T-cell (primary cell): Measurements from ENCODE around the gene SRSF1. TPM values are rescaled to one million over a fixed set of nuclear protein-coding genes. Genes with fewer than 3 reads are reported as not detected.

ENCODE experiments used
- ATAC-seq, 4 experiments: fragments of 200-7000 bp in 3 of 4; fragments of 150-1000 bp in 1 of 4; cut with Tn5 transposase; replicated peaks in 1 of 4; 1 replicate in 3 of 4; 2 replicates in 1 of 4; pipeline ENCODE4 v1.10.0; 2021; ENCODE audit warnings: moderate library complexity in 3 of 4, mild to moderate bottlenecking in 2 of 4, moderate number of reproducible peaks in 1 of 4
- CTCF ChIA-PET, 2 donors: fragments of 300-600 bp; sonication (Branson Sonifier 250); formaldehyde crosslinking; loops; one replicate each; lab custom pipeline; 2022; ENCODE audit warnings: antibody characterized with exemption in 2 of 2; lab: Charles Lee
- POLR2A ChIA-PET, 2 donors: fragments of 300-600 bp; sonication (Branson Sonifier 250); formaldehyde crosslinking; loops; one replicate each; lab custom pipeline; 2022; ENCODE audit warnings: antibody characterized with exemption in 2 of 2; lab: Charles Lee
- DNase-seq, 35 experiments: peaks; one replicate each; pipeline versions ENCODE4 v3.0.0 to v3.0.0-alpha.2; 2013 to 2023
- H3K27ac ChIP-seq: one replicate; pipeline ENCODE4 v1.5.1; 2013; ENCODE audit warnings: low read length
- H3K27me3 ChIP-seq, 2 experiments: replicated peaks in 1 of 2; 1 replicate in 1 of 2; 2 replicates in 1 of 2; pipeline versions ENCODE4 v1.6.1 to v1.7.0; 2013; ENCODE audit warnings: low read length in 1 of 2, mixed read lengths in 1 of 2; ENCODE audit not compliant: control insufficient read depth in 2 of 2, insufficient read depth in 2 of 2; ENCODE audit errors: extremely low read depth in 1 of 2
- H3K36me3 ChIP-seq, 2 donors: 1 replicate in 1 of 2; 2 replicates in 1 of 2; pipeline versions ENCODE4 v1.6.1 to v1.7.0; 2013; ENCODE audit warnings: low read length in 1 of 2; ENCODE audit not compliant: control insufficient read depth in 2 of 2, insufficient read depth in 1 of 2; ENCODE audit errors: extremely low read depth in 1 of 2
- H3K4me1 ChIP-seq, 2 experiments: 1 replicate in 1 of 2; 2 replicates in 1 of 2; pipeline versions ENCODE4 v1.6.1 to v1.7.0; 2013; ENCODE audit warnings: low read length in 2 of 2, mixed read lengths in 1 of 2; ENCODE audit not compliant: insufficient read depth in 2 of 2, control insufficient read depth in 1 of 2; ENCODE audit errors: extremely low read depth in 1 of 2
- H3K4me3 ChIP-seq, 2 donors: 1 replicate in 1 of 2; 2 replicates in 1 of 2; pipeline versions ENCODE4 v1.5.1 to v1.7.0; 2013; ENCODE audit warnings: mild to moderate bottlenecking in 2 of 2, low read length in 1 of 2, moderate library complexity in 1 of 2; ENCODE audit not compliant: control insufficient read depth in 1 of 2; ENCODE audit errors: extremely low read depth in 1 of 2
- H3K9me3 ChIP-seq: 2 replicates; pipeline ENCODE4 v1.7.0; 2013
- H3K27ac Mint-ChIP-seq, 2 donors: one replicate each; pipeline ENCODE4 v1.8.0; 2020 to 2021; ENCODE audit warnings: mild to moderate bottlenecking in 2 of 2, mixed read lengths in 2 of 2
- H3K27me3 Mint-ChIP-seq, 2 donors: one replicate each; pipeline ENCODE4 v1.8.0; 2021 to 2022; ENCODE audit warnings: mixed read lengths in 2 of 2
- H3K36me3 Mint-ChIP-seq: one replicate; pipeline ENCODE4 v1.8.0; 2021; ENCODE audit warnings: mixed read lengths
- H3K4me1 Mint-ChIP-seq, 3 donors: one replicate each; pipeline ENCODE4 v1.8.0; 2020 to 2022; ENCODE audit warnings: mixed read lengths in 3 of 3, mild to moderate bottlenecking in 1 of 3
- H3K4me3 Mint-ChIP-seq, 3 donors: one replicate each; pipeline ENCODE4 v1.8.0; 2020 to 2022; ENCODE audit warnings: mild to moderate bottlenecking in 3 of 3, mixed read lengths in 3 of 3, moderate library complexity in 3 of 3
- H3K9me3 Mint-ChIP-seq, 3 donors: one replicate each; pipeline ENCODE4 v1.8.0; 2020 to 2022; ENCODE audit warnings: mixed read lengths in 3 of 3
- WGBS: methylation state at CpG from one replicate; pipeline ENCODE4 v1.1.5; 2013; ENCODE audit warnings: missing lambda C conversion rate; ENCODE audit not compliant: insufficient coverage; 5-methylcytosine and 5-hydroxymethylcytosine counted together
- total RNA-seq, 35 experiments: library from RNA in 6 of 35; stranded (reverse) in 6 of 35; fragments of 120-200 nt in 1 of 35; gene quantifications; one replicate each; pipeline versions ENCODE4 v1.2.1 to v1.2.4 and lab custom pipeline; 2013 to 2026

Gene SRSF1
- total RNA-seq, 5 donors from 2014 or later (not counting 1 experiment from before 2014, with no cell fraction given) = 112 to 266 (median 261) TPM

GRCh38 chr17:57994436-57994835, 12.6 kb downstream of the SRSF1 start:
- Mint-ChIP-seq H3K27me3 (no peaks in the 10 kb centered on the region), H3K4me3 (no peak overlapping the region), H3K4me1 (peaks cover 51 to 57% (median 56%) of the 10 kb centered on the region in 3 donors), H3K36me3 (no peaks in the 10 kb centered on the region), H3K9me3 (no peaks in the 10 kb centered on the region), H3K27ac (peak overlapping the region; percentile 71 to 80)
- CTCF ChIA-PET = interaction anchor here (0.5 to 3.5 kb wide), 4 partner anchors 8 to 440 kb away, joined by 4 to 18 read pairs (median 6); partner anchors contain the start of genes DYNLL2 (in 1 of the 2) and SRSF1 (in 1 of the 2)
- Histone ChIP-seq H3K27ac (no peak overlapping the region), H3K36me3 (peaks cover 0 to 3% of the 10 kb centered on the region in 2 donors), H3K9me3 (no peaks in the 10 kb centered on the region), H3K27me3 (no peaks in the 10 kb centered on the region), H3K4me3 (no peak overlapping the region), H3K4me1 (peaks cover 0 to 19% of the 10 kb centered on the region in 2 experiments)
- DNase-seq (no peak), ATAC-seq (no peak)
- WGBS = no CpG with 5 or more reads among the region's 2 CpGs
- POLR2A ChIA-PET = interaction anchor here in 1 of 2 donors (0.6 kb wide), 1 partner anchor 20 kb away, joined by 4 read pairs; no protein-coding TSS in a partner anchor

- H3K4me1 Mint-ChIP-seq = peaks cover 51 to 57% (median 56%) of the 10 kb centered on the region in 3 donors
Measured at GRCh38 chr17:57993471-57994365, 13.3 kb downstream of the SRSF1 start.

GRCh38 chr17:57991537-57991936, 15.5 kb downstream of the SRSF1 start:
- H3K27me3 ChIP-seq = no peaks in the 10 kb centered on the region
- H3K4me3 Mint-ChIP-seq = no peak overlapping the region
- no peak for ATAC-seq
- no peaks in the 10 kb centered on the region for H3K9me3 ChIP-seq
- H3K9me3 Mint-ChIP-seq = no peaks in the 10 kb centered on the region
- DNase-seq = no peak
- ChIA-PET POLR2A (interaction anchor here (0.6 to 1.1 kb wide), 3 partner anchors 8 to 16 kb away, joined by 4 read pairs; no protein-coding TSS in a partner anchor), CTCF (interaction anchor here in 1 of 2 donors (0.6 to 2.5 kb wide), 3 partner anchors 7 to 184 kb away, joined by 3 to 30 read pairs (median 9); no protein-coding TSS in a partner anchor)
- peaks cover 9 to 34% of the 10 kb centered on the region in 2 experiments for H3K4me1 ChIP-seq
- no peaks in the 10 kb centered on the region for H3K36me3 ChIP-seq
- peak overlapping the region in 1 of 2 donors; percentile 58 for H3K27ac Mint-ChIP-seq
- H3K27me3 Mint-ChIP-seq = no peaks in the 10 kb centered on the region
- H3K4me1 Mint-ChIP-seq = peaks cover 57 to 62% (median 60%) of the 10 kb centered on the region in 3 donors
- H3K27ac ChIP-seq = no peak overlapping the region
- no peaks in the 10 kb centered on the region for H3K36me3 Mint-ChIP-seq
- no peak overlapping the region for H3K4me3 ChIP-seq

More at GRCh38 chr17:57993471-57994365, 13.3 kb downstream of the SRSF1 start:
- Mint-ChIP-seq H3K4me3 (no peak overlapping the region), H3K36me3 (no peaks in the 10 kb centered on the region), H3K27ac (peak overlapping the region; percentile 79 to 80), H3K27me3 (no peaks in the 10 kb centered on the region), H3K9me3 (no peaks in the 10 kb centered on the region)
- CTCF ChIA-PET = interaction anchor here (0.6 to 1.1 kb wide), 8 partner anchors 9 to 1446 kb away, joined by 3 to 8 read pairs (median 4); partner anchors contain the start of gene DYNLL2 (in 1 of the 2)
- Histone ChIP-seq H3K27ac (no peak overlapping the region), H3K36me3 (no peaks in the 10 kb centered on the region), H3K9me3 (no peaks in the 10 kb centered on the region), H3K27me3 (no peaks in the 10 kb centered on the region), H3K4me1 (peaks cover 4 to 23% of the 10 kb centered on the region in 2 experiments), H3K4me3 (no peak overlapping the region)
- POLR2A ChIA-PET = interaction anchor here (0.6 to 1.2 kb wide), 4 partner anchors 14 to 54 kb away, joined by 3 to 6 read pairs (median 4); partner anchors contain the start of gene SRSF1 (in 1 of the 2)
- ATAC-seq = no peak
- DNase-seq = no peak
- WGBS = 13% methylated on average over 1 of the region's 3 CpGs

- Mint-ChIP-seq H3K9me3 (no peaks in the 10 kb centered on the region), H3K27ac (peak overlapping the region in 1 of 2 donors; percentile 72), H3K4me1 (peaks cover 63 to 70% (median 67%) of the 10 kb centered on the region in 3 donors), H3K36me3 (no peaks in the 10 kb centered on the region), H3K4me3 (peak overlapping the region; percentile 66 to 89 (median 89)), H3K27me3 (no peaks in the 10 kb centered on the region)
- Histone ChIP-seq H3K27ac (no peak overlapping the region), H3K4me3 (no peak overlapping the region), H3K27me3 (no peaks in the 10 kb centered on the region), H3K4me1 (peaks cover 24 to 32% of the 10 kb centered on the region in 2 experiments), H3K9me3 (no peaks in the 10 kb centered on the region), H3K36me3 (no peaks in the 10 kb centered on the region)
- no CpG with 5 or more reads among the region's 2 CpGs for WGBS
- POLR2A ChIA-PET = interaction anchor here (0.5 to 1.0 kb wide), 4 partner anchors 10 to 718 kb away, joined by 3 to 9 read pairs (median 4); no protein-coding TSS in a partner anchor
- CTCF ChIA-PET = interaction anchor here (1.3 to 2.5 kb wide), 4 partner anchors 9 to 12 kb away, joined by 6 to 30 read pairs (median 8); no protein-coding TSS in a partner anchor
- no peak for ATAC-seq
- no peak for DNase-seq
Measured at GRCh38 chr17:57990037-57990436, 17.0 kb downstream of the SRSF1 start.

- peak; percentile 78 to 83 (median 80) for ATAC-seq
- Histone ChIP-seq H3K9me3 (no peaks in the 10 kb centered on the region), H3K36me3 (no peaks in the 10 kb centered on the region), H3K4me3 (peak overlapping the region; percentile 71 to 84), H3K27ac (peak overlapping the region; percentile 52), H3K4me1 (peaks cover 33 to 35% of the 10 kb centered on the region in 2 experiments), H3K27me3 (no peaks in the 10 kb centered on the region)
- ChIA-PET CTCF (interaction anchor here (0.5 to 2.5 kb wide), 5 partner anchors 10 to 94 kb away, joined by 3 to 30 read pairs (median 4); partner anchors contain the start of gene DYNLL2 (in 1 of the 2)), POLR2A (interaction anchor here in 1 of 2 donors (0.6 to 1.1 kb wide), 3 partner anchors 11 to 30 kb away, joined by 4 to 9 read pairs (median 5); no protein-coding TSS in a partner anchor)
- no peaks in the 10 kb centered on the region for H3K27me3 Mint-ChIP-seq
- H3K4me1 Mint-ChIP-seq = peaks cover 63 to 71% (median 67%) of the 10 kb centered on the region in 3 donors
- no peaks in the 10 kb centered on the region for H3K9me3 Mint-ChIP-seq
- H3K36me3 Mint-ChIP-seq = peaks cover 5% of the 10 kb centered on the region
- WGBS = 0% methylated on average over 25 of the region's 54 CpGs
- peak overlapping the region; percentile 89 to 94 (median 89) for H3K4me3 Mint-ChIP-seq
- peak in 22 of 35 experiments; percentile 9 to 75 (median 47) for DNase-seq
- peak overlapping the region; percentile 92 to 96 for H3K27ac Mint-ChIP-seq
Measured at GRCh38 chr17:57988301-57989250, 18.5 kb downstream of the SRSF1 start.
